GM12801 (cell line): ENCODE data around the gene FOXN3.

Experiments
- CTCF ChIP-seq: IDR thresholded peaks from one replicate; pipeline ENCODE4 v1.5.1; 2011; ENCODE audit warnings: control low read depth; ENCODE audit not compliant: insufficient read length; ENCODE audit errors: extremely low read depth

Gene FOXN3

GRCh38 chr14:89137526-89138163 is 279.4 kb downstream of the FOXN3 start:
- no peak for TF ChIP-seq CTCF

GRCh38 chr14:89136587-89136986 is 280.4 kb downstream of the FOXN3 start:
- TF ChIP-seq CTCF, result no peak

DNA sequence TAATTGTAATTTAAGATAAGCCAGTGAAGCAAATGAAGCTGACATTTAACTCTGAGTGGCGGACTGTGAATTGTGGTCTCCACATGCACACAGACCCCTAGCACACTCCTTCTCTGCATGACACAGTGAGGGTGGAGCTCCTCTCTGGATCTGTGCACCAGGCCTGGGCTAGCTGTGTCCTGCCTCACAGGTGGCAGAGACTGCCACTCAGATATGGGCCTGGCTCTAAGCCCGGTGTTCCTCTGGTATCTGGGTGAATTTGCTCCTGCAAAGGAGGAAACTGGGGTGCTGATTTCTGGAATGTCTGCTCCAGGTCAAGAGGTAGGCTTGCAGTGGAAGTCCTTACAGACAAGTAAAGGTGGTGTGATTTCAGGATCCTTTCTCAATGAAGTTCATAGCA is 282.4 kb downstream of the FOXN3 start:
- TF ChIP-seq CTCF, result no peak

GRCh38 chr14:89131004-89131750 is 285.9 kb downstream of the FOXN3 start:
- no peak for TF ChIP-seq CTCF

GRCh38 chr14:89129570-89129969 is 287.5 kb downstream of the FOXN3 start:
- TF ChIP-seq CTCF, result no peak

GRCh38 chr14:89128311-89129026 is 288.6 kb downstream of the FOXN3 start:
- no peak for TF ChIP-seq CTCF

DNA sequence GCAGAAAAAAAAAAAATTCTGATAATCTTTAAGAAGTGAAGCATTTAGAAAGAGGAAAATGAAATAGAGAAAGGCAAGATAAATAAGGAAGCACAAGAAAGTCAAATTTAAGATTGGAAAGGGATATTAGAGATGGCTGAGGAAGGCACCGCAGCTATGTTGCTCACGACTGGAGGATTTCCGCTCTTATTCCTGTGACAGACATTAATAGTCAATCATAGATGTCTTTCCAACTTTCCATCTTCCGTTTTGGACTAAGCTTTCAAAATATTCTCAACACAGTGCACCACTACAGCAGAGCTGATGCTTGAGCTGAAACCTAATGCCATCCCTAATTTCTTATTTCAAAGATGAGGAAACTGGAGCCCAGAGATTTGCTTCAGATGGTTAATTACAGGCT is 290.6 kb downstream of the FOXN3 start:
- TF ChIP-seq CTCF, result no peak
